CD4-positive, alpha-beta memory T cell (primary cell): Measurements from ENCODE around the gene BIRC2. TPM values are rescaled to one million over a fixed set of nuclear protein-coding genes. Genes with fewer than 3 reads are reported as not detected.
A peak's percentile ranks its signal among the peaks of the same experiment; 100 is the strongest.

Source experiments
- CTCF ChIA-PET: fragments of 350-600 bp; sonication (Branson Sonifier 250); formaldehyde crosslinking; loops from one replicate; lab custom pipeline; 2021; ENCODE audit warnings: inconsistent platforms; ENCODE audit not compliant: partially characterized antibody; lab: Charles Lee
- POLR2A ChIA-PET: fragments of 350-600 bp; sonication (Branson Sonifier 250); formaldehyde crosslinking; loops from one replicate; lab custom pipeline; 2021; ENCODE audit not compliant: partially characterized antibody; lab: Charles Lee
- DNase-seq, 5 donors: peaks; one replicate each; pipeline versions ENCODE4 v3.0.0 to v3.0.0-alpha.2; 2020 to 2022; ENCODE audit warnings: mixed read lengths in 1 of 5
- H3K27ac ChIP-seq: one replicate; pipeline ENCODE4 v1.7.0; 2013; ENCODE audit warnings: low read depth, low read length
- H3K27me3 ChIP-seq: 2 replicates; pipeline ENCODE4 v1.7.0; 2013; ENCODE audit warnings: mild to moderate bottlenecking, low read length, moderate library complexity; ENCODE audit not compliant: insufficient read depth
- H3K36me3 ChIP-seq: 2 replicates; pipeline ENCODE4 v1.7.0; 2013; ENCODE audit warnings: mild to moderate bottlenecking, low read length, moderate library complexity; ENCODE audit not compliant: insufficient read depth
- H3K4me1 ChIP-seq: 2 replicates; pipeline ENCODE4 v1.7.0; 2013; ENCODE audit warnings: mild to moderate bottlenecking, low read length, moderate library complexity; ENCODE audit not compliant: insufficient read depth
- H3K4me3 ChIP-seq, 2 donors: one replicate each; pipeline ENCODE4 v1.7.0; 2013; ENCODE audit warnings: low read length in 2 of 2, mild to moderate bottlenecking in 1 of 2
- H3K9me3 ChIP-seq, 2 donors: one replicate each; pipeline ENCODE4 v1.7.0; 2013; ENCODE audit warnings: low read length in 2 of 2, control low read depth in 1 of 2; ENCODE audit not compliant: control insufficient read depth in 1 of 2
- H3K27ac Mint-ChIP-seq, 7 donors: one replicate each; pipeline ENCODE4 v1.8.0; 2020 to 2021; ENCODE audit warnings: mixed read lengths in 7 of 7, mild to moderate bottlenecking in 6 of 7, inconsistent platforms in 3 of 7, moderate library complexity in 3 of 7
- H3K27me3 Mint-ChIP-seq, 2 donors: one replicate each; pipeline ENCODE4 v1.8.0; 2020 to 2021; ENCODE audit warnings: mixed read lengths in 2 of 2
- H3K36me3 Mint-ChIP-seq, 2 donors: one replicate each; pipeline ENCODE4 v1.8.0; 2020 to 2021; ENCODE audit warnings: mixed read lengths in 2 of 2, inconsistent platforms in 1 of 2, mild to moderate bottlenecking in 1 of 2
- H3K4me1 Mint-ChIP-seq, 4 donors: one replicate each; pipeline ENCODE4 v1.8.0; 2020 to 2021; ENCODE audit warnings: mixed read lengths in 4 of 4, mild to moderate bottlenecking in 1 of 4
- H3K4me3 Mint-ChIP-seq, 8 donors: one replicate each; pipeline ENCODE4 v1.8.0; 2020 to 2021; ENCODE audit warnings: mixed read lengths in 8 of 8, mild to moderate bottlenecking in 7 of 8, moderate library complexity in 6 of 8, inconsistent platforms in 3 of 8
- H3K9me3 Mint-ChIP-seq, 8 donors: one replicate each; pipeline ENCODE4 v1.8.0; 2020 to 2021; ENCODE audit warnings: mixed read lengths in 8 of 8, mild to moderate bottlenecking in 5 of 8, inconsistent platforms in 3 of 8, moderate library complexity in 1 of 8
- intact Hi-C: fragments of 100-400 bp; cut with micrococcal nuclease; formaldehyde crosslinking; loops from one replicate; pipeline ENCODE4 v1.15.1; 2023
- polyA plus RNA-seq, 2 donors: library from polyadenylated mRNA; unstranded; fragments of 300-500 nt; fragmentation: Illumina TruSeq; gene quantifications; one replicate each; pipeline ENCODE4 v1.2.3, GENCODE V29; 2021
- total RNA-seq, 2 experiments: library from RNA; stranded (reverse); gene quantifications; one replicate each; pipeline ENCODE4 v1.2.3, GENCODE V29; 2021

BIRC2 gene
- total and polyA plus RNA-seq, 4 experiments from 2014 or later = 28.8 to 61.2 (median 47.1) TPM

DNA sequence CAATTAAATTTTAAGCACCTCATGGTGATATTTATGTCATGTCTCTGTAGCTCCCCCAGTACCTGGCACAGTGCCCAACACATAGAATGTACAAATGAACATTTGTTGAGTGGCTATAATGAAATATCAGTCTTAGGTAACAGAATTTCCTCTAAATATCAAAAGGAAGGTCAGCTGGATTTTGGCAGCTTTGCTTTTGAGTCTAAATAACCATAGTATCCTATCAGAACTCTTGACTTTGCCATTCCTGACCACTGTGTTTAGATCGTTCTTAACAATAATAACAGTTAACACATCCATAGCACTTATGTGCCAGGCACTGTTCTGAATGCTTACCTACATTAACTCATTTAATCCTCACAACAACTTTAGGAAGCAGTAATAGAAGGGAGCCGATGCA lies 79.0 kb downstream of the BIRC2 start:
- Mint-ChIP-seq H3K4me3 (peak overlapping the region in 4 of 8 donors; percentile 4 to 52 (median 10)), H3K27ac (peak overlapping the region in 5 of 7 donors; percentile 18 to 75 (median 70)), H3K36me3 (peaks cover 31 to 66% of the 10 kb centered on the region in 2 donors), H3K4me1 (peaks cover 72 to 90% (median 80%) of the 10 kb centered on the region in 4 donors), H3K9me3 (no peaks in the 10 kb centered on the region), H3K27me3 (no peaks in the 10 kb centered on the region)
- intact Hi-C loops = no loop called here
- ChIA-PET CTCF (interaction anchor here (0.8 to 4.3 kb wide), 6 partner anchors 9 to 83 kb away, joined by 3 to 23 read pairs (median 6); no protein-coding TSS in a partner anchor), POLR2A (interaction anchor here (0.7 to 1.4 kb wide), 5 partner anchors 9 to 32 kb away, joined by 3 to 5 read pairs (median 4); no protein-coding TSS in a partner anchor)
- no peaks in the 10 kb centered on the region for H3K27me3 ChIP-seq
- no peak overlapping the region for H3K27ac ChIP-seq
- peaks cover 4% of the 10 kb centered on the region for H3K36me3 ChIP-seq
- DNase-seq = no peak
- peaks cover 87% of the 10 kb centered on the region for H3K4me1 ChIP-seq
- no peaks in the 10 kb centered on the region for H3K9me3 ChIP-seq
- H3K4me3 ChIP-seq = no peak overlapping the region

DNA sequence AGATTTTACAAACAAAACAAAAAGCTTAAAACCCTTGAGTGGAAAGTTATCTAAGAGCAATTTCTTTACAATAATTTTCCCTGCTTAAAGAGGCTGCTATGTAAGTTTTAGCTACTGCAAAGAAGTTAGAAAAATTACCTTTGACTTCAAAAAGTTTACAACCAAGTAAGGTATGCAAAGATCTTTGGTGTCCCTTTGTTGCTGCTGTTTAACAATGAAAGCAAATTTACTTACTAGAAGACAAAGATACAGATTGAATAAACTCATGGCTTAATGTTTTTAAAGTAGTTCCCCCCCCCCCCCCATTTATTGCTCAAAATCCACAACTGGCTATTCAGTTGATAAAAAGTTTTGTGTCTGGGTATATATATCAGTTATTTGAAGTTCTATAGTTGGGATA lies 79.6 kb downstream of the BIRC2 start:
- intact Hi-C loops = no loop called here
- Histone ChIP-seq H3K27me3 (no peaks in the 10 kb centered on the region), H3K9me3 (no peaks in the 10 kb centered on the region), H3K36me3 (peaks cover 4% of the 10 kb centered on the region), H3K4me1 (peaks cover 87% of the 10 kb centered on the region), H3K4me3 (no peak overlapping the region), H3K27ac (no peak overlapping the region)
- H3K4me3 Mint-ChIP-seq = peak overlapping the region in 1 of 8 donors; percentile 31
- peak overlapping the region in 2 of 7 donors; percentile 10 to 89 for H3K27ac Mint-ChIP-seq
- H3K9me3 Mint-ChIP-seq = no peaks in the 10 kb centered on the region
- no peaks in the 10 kb centered on the region for H3K27me3 Mint-ChIP-seq
- ChIA-PET CTCF (interaction anchor here (0.7 to 4.3 kb wide), 6 partner anchors 8 to 157 kb away, joined by 3 to 23 read pairs (median 6); no protein-coding TSS in a partner anchor), POLR2A (interaction anchor here (1.1 to 1.4 kb wide), 3 partner anchors 12 to 33 kb away, joined by 3 to 5 read pairs (median 4); no protein-coding TSS in a partner anchor)
- no peak for DNase-seq
- peaks cover 32 to 63% of the 10 kb centered on the region in 2 donors for H3K36me3 Mint-ChIP-seq
- peaks cover 71 to 90% (median 80%) of the 10 kb centered on the region in 4 donors for H3K4me1 Mint-ChIP-seq

DNA sequence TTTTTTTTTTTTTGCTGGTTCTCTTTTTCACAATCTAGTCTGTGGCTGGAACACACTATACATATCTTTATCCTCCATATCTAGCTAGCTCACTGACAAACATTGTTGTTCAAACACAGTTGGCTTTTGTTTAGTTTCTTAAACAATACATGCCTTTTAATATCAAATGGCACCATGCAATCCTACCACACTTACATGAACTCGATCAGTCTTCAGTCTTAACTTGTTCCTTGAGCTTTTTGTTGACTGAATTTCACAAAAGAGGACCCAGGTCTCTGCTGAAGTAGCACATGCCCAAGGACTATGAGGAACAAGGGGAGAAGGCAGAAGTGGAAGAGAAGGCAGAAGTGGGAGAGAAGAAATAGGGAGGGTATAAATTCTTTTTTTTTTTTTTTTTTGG lies 80.1 kb downstream of the BIRC2 start:
- ChIA-PET CTCF (interaction anchor here (0.7 to 4.3 kb wide), 3 partner anchors 8 to 158 kb away, joined by 3 to 23 read pairs (median 7); no protein-coding TSS in a partner anchor), POLR2A (interaction anchor here (1.2 to 1.4 kb wide), 2 partner anchors 22 to 34 kb away, joined by 4 to 5 read pairs; no protein-coding TSS in a partner anchor)
- Histone ChIP-seq H3K27ac (no peak overlapping the region), H3K4me3 (no peak overlapping the region), H3K36me3 (peaks cover 4% of the 10 kb centered on the region), H3K9me3 (no peaks in the 10 kb centered on the region), H3K27me3 (no peaks in the 10 kb centered on the region), H3K4me1 (peaks cover 83% of the 10 kb centered on the region)
- H3K9me3 Mint-ChIP-seq = peaks cover 0 to 3% (median 2%) of the 10 kb centered on the region in 8 donors
- H3K36me3 Mint-ChIP-seq = peaks cover 37 to 65% of the 10 kb centered on the region in 2 donors
- H3K27me3 Mint-ChIP-seq = no peaks in the 10 kb centered on the region
- intact Hi-C loops = no loop called here
- H3K27ac Mint-ChIP-seq = peak overlapping the region; percentile 67 to 93 (median 86)
- H3K4me1 Mint-ChIP-seq = peaks cover 70 to 90% (median 79%) of the 10 kb centered on the region in 4 donors
- no peak for DNase-seq
- peak overlapping the region in 4 of 8 donors; percentile 40 to 80 (median 70) for H3K4me3 Mint-ChIP-seq

Other genes with a start within 250 kb of the BIRC2 start
- under 1 TPM; 0.44 to 0.75 TPM for gene YAP1, start 236.8 kb upstream of the BIRC2 start, total RNA-seq
- gene YAP1, start 236.8 kb upstream of the BIRC2 start, polyA plus RNA-seq = not detected
- 100 to 1,000 TPM; 197 to 198 TPM for gene BIRC3, start 29.7 kb upstream of the BIRC2 start, total RNA-seq
- gene BIRC3, start 29.7 kb upstream of the BIRC2 start, polyA plus RNA-seq = 10 to 100 TPM; 82.5 to 86.3 TPM
- gene TMEM123, start 105.6 kb downstream of the BIRC2 start, total RNA-seq = 100 to 1,000 TPM; 383 to 397 TPM
- gene TMEM123, start 105.6 kb downstream of the BIRC2 start, polyA plus RNA-seq = 100 to 1,000 TPM; 752 to 839 TPM
- not detected for gene MMP7, start 183.5 kb downstream of the BIRC2 start, total RNA-seq
- not detected for gene MMP7, start 183.5 kb downstream of the BIRC2 start, polyA plus RNA-seq